Measurements from ENCODE around the gene F10.

- TF ChIP-seq YY1 (IDR thresholded peaks at IDR 0.05; ENCODE audit: insufficient read depth, insufficient read length) (no peak), SUZ12 (IDR thresholded peaks at IDR 0.05; ENCODE audit: extremely low read depth, insufficient read depth, insufficient read length) (no peak)
Observed at GRCh38 chr13:113153810-113154748, 31.5 kb downstream of the F10 start.

Measured in NT2/D1 (cell line).